ENCODE data around the gene ORAI3. TPM values are rescaled to one million over a fixed set of nuclear protein-coding genes. Genes with fewer than 3 reads are reported as not detected.

The ORAI3 gene
- total and polyA plus RNA-seq, 2 donors (not counting 1 experiment from before 2014, with no cell fraction given), result 41.1 to 74.1 TPM

DNA sequence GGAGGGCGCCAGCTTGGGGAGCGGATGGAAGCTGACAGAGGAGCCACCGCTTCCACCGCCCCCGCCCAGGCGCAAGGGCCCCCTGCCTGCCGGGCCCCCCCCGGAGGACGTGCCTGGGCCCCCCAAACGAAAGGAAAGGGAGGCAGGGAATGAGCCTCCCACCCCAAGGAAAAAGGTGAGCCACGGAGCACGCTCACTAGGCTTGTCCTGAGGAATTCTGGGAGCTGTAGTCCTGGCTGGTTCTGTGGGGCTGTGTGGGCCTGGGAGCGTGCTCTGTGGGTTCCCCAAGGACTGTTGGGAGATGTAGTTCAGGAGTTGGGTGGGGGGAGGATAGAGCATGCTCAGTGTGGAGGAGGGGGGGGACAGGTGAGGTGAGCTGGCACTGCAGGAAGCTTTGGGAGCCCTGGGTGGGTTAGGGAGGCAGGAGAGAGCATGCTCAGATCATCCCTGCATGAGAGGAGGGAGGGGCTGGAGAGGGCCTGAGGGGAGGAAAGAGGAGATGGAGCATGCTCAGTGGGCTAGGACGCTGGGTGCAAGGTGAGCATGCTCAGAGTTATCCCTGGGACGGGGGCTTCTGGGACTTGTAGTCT, 21.0 kb upstream of the ORAI3 start:
- TF ChIP-seq, protein P1, sequence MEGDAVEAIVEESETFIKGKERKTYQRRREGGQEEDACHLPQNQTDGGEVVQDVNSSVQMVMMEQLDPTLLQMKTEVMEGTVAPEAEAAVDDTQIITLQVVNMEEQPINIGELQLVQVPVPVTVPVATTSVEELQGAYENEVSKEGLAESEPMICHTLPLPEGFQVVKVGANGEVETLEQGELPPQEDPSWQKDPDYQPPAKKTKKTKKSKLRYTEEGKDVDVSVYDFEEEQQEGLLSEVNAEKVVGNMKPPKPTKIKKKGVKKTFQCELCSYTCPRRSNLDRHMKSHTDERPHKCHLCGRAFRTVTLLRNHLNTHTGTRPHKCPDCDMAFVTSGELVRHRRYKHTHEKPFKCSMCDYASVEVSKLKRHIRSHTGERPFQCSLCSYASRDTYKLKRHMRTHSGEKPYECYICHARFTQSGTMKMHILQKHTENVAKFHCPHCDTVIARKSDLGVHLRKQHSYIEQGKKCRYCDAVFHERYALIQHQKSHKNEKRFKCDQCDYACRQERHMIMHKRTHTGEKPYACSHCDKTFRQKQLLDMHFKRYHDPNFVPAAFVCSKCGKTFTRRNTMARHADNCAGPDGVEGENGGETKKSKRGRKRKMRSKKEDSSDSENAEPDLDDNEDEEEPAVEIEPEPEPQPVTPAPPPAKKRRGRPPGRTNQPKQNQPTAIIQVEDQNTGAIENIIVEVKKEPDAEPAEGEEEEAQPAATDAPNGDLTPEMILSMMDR (conservative IDR thresholded peaks at IDR 0.05 in 1 of 2, IDR thresholded peaks at IDR 0.05 in 1 of 2; ENCODE audit: low read depth in 1 of 2, low read length in 2 of 2), result no peak
- no peak for TF ChIP-seq EZH2 (IDR thresholded peaks at IDR 0.05; ENCODE audit: low read length, missing control alignments)
- peak; percentile 39 to 42 for DNase-seq (ENCODE audit: low read depth in 2 of 2)
- peaks cover 12% of the 10 kb centered on the region for H3K36me3 ChIP-seq (ENCODE audit: control insufficient read depth, insufficient read depth, low read length)
- H3K9me3 ChIP-seq (ENCODE audit: control insufficient read depth, insufficient read depth, low read depth, low read length), result no peaks in the 10 kb centered on the region
- no peaks in the 10 kb centered on the region for H3K4me1 ChIP-seq (ENCODE audit: control insufficient read depth, extremely low read depth, insufficient read depth, low read length)
- no peaks in the 10 kb centered on the region for H3K79me2 ChIP-seq (ENCODE audit: control insufficient read depth, insufficient read depth, low read length)
- H3K27me3 ChIP-seq (ENCODE audit: control insufficient read depth, insufficient read depth, low read length), result no peaks in the 10 kb centered on the region
- H4K20me1 ChIP-seq (ENCODE audit: control insufficient read depth, extremely low read depth, insufficient read depth, low read length), result no peaks in the 10 kb centered on the region
- no peak overlapping the region for H2AFZ ChIP-seq (ENCODE audit: low read length)
- H3K4me2 ChIP-seq (ENCODE audit: extremely low read depth, insufficient read depth, low read length), result no peak overlapping the region
- no peak overlapping the region for H3K4me3 ChIP-seq (replicated peaks in 1 of 4; ENCODE audit: control extremely low read depth in 1 of 4, insufficient read depth in 1 of 4, low read depth in 3 of 4, low read length in 4 of 4)
- no peak overlapping the region for H3K9ac ChIP-seq (ENCODE audit: insufficient read depth, low read length)
- H3K27ac ChIP-seq (ENCODE audit: insufficient read depth, low read length), result no peak overlapping the region

DNA sequence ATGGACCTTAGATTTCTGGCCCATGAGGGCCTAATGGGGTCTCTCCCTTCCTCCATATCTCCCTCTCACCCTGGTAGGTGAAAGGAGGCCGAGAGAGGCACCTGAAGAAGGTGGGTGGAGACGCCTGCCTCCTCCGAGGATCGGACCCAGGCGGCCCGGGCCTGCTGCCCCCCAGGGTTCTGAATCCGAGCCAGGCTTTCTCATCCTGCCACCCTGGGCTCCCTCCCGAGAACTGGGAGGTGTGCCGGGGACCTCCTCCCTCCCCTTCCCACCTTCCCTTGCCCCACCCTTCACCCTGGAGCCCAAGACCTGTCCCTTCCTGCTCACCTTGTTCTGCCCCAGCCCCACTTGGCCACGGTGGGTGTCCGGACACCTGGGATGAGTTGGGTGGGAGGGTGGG, 20.5 kb upstream of the ORAI3 start:
- no peak for DNase-seq (ENCODE audit: low read depth in 2 of 2)
- Histone ChIP-seq H3K9ac (ENCODE audit: insufficient read depth, low read length) (no peak overlapping the region), H3K9me3 (ENCODE audit: control insufficient read depth, insufficient read depth, low read depth, low read length) (no peaks in the 10 kb centered on the region), H3K4me3 (replicated peaks in 1 of 4; ENCODE audit: control extremely low read depth in 1 of 4, insufficient read depth in 1 of 4, low read depth in 3 of 4, low read length in 4 of 4) (no peak overlapping the region), H3K4me1 (ENCODE audit: control insufficient read depth, extremely low read depth, insufficient read depth, low read length) (no peaks in the 10 kb centered on the region), H3K27ac (ENCODE audit: insufficient read depth, low read length) (no peak overlapping the region), H3K79me2 (ENCODE audit: control insufficient read depth, insufficient read depth, low read length) (no peaks in the 10 kb centered on the region), H3K36me3 (ENCODE audit: control insufficient read depth, insufficient read depth, low read length) (peaks cover 12% of the 10 kb centered on the region), H3K4me2 (ENCODE audit: extremely low read depth, insufficient read depth, low read length) (no peak overlapping the region), H4K20me1 (ENCODE audit: control insufficient read depth, extremely low read depth, insufficient read depth, low read length) (no peaks in the 10 kb centered on the region), H3K27me3 (ENCODE audit: control insufficient read depth, insufficient read depth, low read length) (no peaks in the 10 kb centered on the region), H2AFZ (ENCODE audit: low read length) (no peak overlapping the region)
- no peak for TF ChIP-seq EZH2 (IDR thresholded peaks at IDR 0.05; ENCODE audit: low read length, missing control alignments)
- TF ChIP-seq, protein P1 (conservative IDR thresholded peaks at IDR 0.05 in 1 of 2, IDR thresholded peaks at IDR 0.05 in 1 of 2; ENCODE audit: low read depth in 1 of 2, low read length in 2 of 2), result no peak

DNA sequence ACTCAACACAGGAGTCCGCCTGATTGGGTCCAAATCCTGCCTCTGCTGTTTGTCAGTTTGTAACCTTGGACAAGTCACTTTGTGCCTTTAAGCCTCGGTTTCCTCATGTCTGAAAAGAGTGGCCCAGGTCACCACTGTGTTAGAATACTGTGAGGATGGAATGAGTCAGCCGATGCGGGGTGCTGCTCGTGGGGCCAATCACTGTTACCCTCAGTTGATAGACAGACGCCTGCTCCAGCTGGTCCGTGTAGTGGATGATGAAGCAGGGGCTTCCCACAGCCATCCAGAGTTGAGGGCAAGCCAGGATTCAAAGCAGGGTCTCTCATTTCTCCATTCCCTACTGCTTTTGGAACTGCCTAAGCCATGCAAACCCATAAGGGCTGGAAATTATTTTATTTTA, 19.7 kb upstream of the ORAI3 start:
- H3K9me3 ChIP-seq (ENCODE audit: control insufficient read depth, insufficient read depth, low read depth, low read length), result no peaks in the 10 kb centered on the region
- no peak overlapping the region for H3K9ac ChIP-seq (ENCODE audit: insufficient read depth, low read length)
- no peak overlapping the region for H3K4me3 ChIP-seq (replicated peaks in 1 of 4; ENCODE audit: control extremely low read depth in 1 of 4, insufficient read depth in 1 of 4, low read depth in 3 of 4, low read length in 4 of 4)
- H2AFZ ChIP-seq (ENCODE audit: low read length), result no peak overlapping the region
- no peaks in the 10 kb centered on the region for H4K20me1 ChIP-seq (ENCODE audit: control insufficient read depth, extremely low read depth, insufficient read depth, low read length)
- H3K4me1 ChIP-seq (ENCODE audit: control insufficient read depth, extremely low read depth, insufficient read depth, low read length), result no peaks in the 10 kb centered on the region
- DNase-seq (ENCODE audit: low read depth in 2 of 2), result no peak
- no peaks in the 10 kb centered on the region for H3K79me2 ChIP-seq (ENCODE audit: control insufficient read depth, insufficient read depth, low read length)
- H3K27ac ChIP-seq (ENCODE audit: insufficient read depth, low read length), result no peak overlapping the region
- H3K36me3 ChIP-seq (ENCODE audit: control insufficient read depth, insufficient read depth, low read length), result peaks cover 12% of the 10 kb centered on the region
- no peak overlapping the region for H3K4me2 ChIP-seq (ENCODE audit: extremely low read depth, insufficient read depth, low read length)
- no peak for TF ChIP-seq EZH2 (IDR thresholded peaks at IDR 0.05; ENCODE audit: low read length, missing control alignments)
- TF ChIP-seq, protein P1 (conservative IDR thresholded peaks at IDR 0.05 in 1 of 2, IDR thresholded peaks at IDR 0.05 in 1 of 2; ENCODE audit: low read depth in 1 of 2, low read length in 2 of 2), result no peak
- no peaks in the 10 kb centered on the region for H3K27me3 ChIP-seq (ENCODE audit: control insufficient read depth, insufficient read depth, low read length)

All from fibroblast of lung (primary cell).